ENCODE results near the gene GNAZ. TPM values are rescaled to one million over a fixed set of nuclear protein-coding genes. Genes with fewer than 3 reads are reported as not detected.
A peak's percentile ranks its signal among the peaks of the same experiment; 100 is the strongest.

The GNAZ gene
- polyA plus RNA-seq, 3 donors from 2014 or later = 0.50 to 0.96 TPM; not detected in 1

GRCh38 chr22:23091760-23092159 is 21.4 kb downstream of the GNAZ start:
- no peak for DNase-seq
- H3K4me3 Mint-ChIP-seq = no peak overlapping the region
- no peaks in the 10 kb centered on the region for H3K9me3 Mint-ChIP-seq
- H3K27me3 Mint-ChIP-seq (ENCODE audit: low read depth in 3 of 3) = peaks cover 0 to 3% (median 1%) of the 10 kb centered on the region in 3 donors
- peaks cover 19 to 20% of the 10 kb centered on the region in 2 donors for H3K4me1 Mint-ChIP-seq
- H3K27ac Mint-ChIP-seq = no peak overlapping the region
- no peaks in the 10 kb centered on the region for H3K36me3 Mint-ChIP-seq

DNA sequence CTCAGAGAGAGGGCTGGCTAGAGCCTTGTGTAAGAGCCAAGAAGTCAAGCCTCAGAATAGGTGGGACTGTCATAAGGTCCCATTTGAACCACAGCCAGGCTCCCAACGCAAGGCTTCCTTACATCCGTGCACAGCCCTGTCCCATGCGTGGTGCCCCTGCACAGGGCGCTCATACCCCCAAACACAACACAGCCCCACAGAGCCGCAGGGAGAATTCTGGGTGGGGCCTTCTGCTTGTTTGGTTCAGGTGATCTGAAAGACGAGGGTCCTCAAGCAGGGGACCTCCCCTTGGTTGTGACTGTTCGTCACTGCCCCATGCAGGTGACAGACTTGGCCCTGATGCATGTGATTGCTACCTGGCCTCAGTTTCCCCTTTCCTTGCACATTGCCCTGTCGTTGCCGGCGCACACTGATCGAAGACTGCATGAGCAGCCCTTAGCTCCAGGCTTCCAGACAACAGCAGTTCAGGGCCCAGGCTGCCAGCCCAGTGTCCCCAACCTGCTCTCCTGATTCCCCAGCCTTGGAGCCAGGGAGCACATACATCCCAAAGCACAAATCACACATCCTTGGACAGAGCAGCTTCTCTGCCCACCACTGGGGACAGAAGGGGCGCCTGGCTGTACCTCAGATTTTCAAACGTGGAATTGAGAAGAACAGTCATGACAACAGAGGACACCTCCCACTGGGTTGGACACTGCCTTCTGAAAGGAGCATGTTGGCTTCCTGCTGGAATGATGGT is 22.1 kb downstream of the GNAZ start:
- H3K9me3 Mint-ChIP-seq = no peaks in the 10 kb centered on the region
- H3K36me3 Mint-ChIP-seq = no peaks in the 10 kb centered on the region
- no peak overlapping the region for H3K27ac Mint-ChIP-seq
- no peak for DNase-seq
- H3K27me3 Mint-ChIP-seq (ENCODE audit: low read depth in 3 of 3) = peaks cover 0 to 3% (median 1%) of the 10 kb centered on the region in 3 donors
- no peak overlapping the region for H3K4me3 Mint-ChIP-seq
- peaks cover 17 to 18% of the 10 kb centered on the region in 2 donors for H3K4me1 Mint-ChIP-seq

GRCh38 chr22:23093051-23093788 is 22.9 kb downstream of the GNAZ start:
- Mint-ChIP-seq H3K27me3 (ENCODE audit: low read depth in 3 of 3) (peaks cover 0 to 3% (median 1%) of the 10 kb centered on the region in 3 donors), H3K9me3 (no peaks in the 10 kb centered on the region), H3K27ac (no peak overlapping the region), H3K4me1 (peaks cover 9% of the 10 kb centered on the region in 2 donors), H3K36me3 (no peaks in the 10 kb centered on the region), H3K4me3 (no peak overlapping the region)
- DNase-seq = no peak

- Mint-ChIP-seq H3K9me3 (no peaks in the 10 kb centered on the region), H3K36me3 (no peaks in the 10 kb centered on the region), H3K4me3 (no peak overlapping the region), H3K4me1 (peaks cover 0 to 1% of the 10 kb centered on the region in 2 donors), H3K27ac (no peak overlapping the region), H3K27me3 (ENCODE audit: low read depth in 3 of 3) (peaks cover 0 to 3% (median 1%) of the 10 kb centered on the region in 3 donors)
- DNase-seq = no peak
Observed at GRCh38 chr22:23094260-23094659, 23.9 kb downstream of the GNAZ start.

GRCh38 chr22:23094695-23095681 is 24.7 kb downstream of the GNAZ start:
- Mint-ChIP-seq H3K4me3 (no peak overlapping the region), H3K36me3 (no peaks in the 10 kb centered on the region), H3K27ac (peak overlapping the region in 1 of 6 donors; percentile 28), H3K27me3 (ENCODE audit: low read depth in 3 of 3) (peaks cover 0 to 1% (median 0%) of the 10 kb centered on the region in 3 donors), H3K9me3 (no peaks in the 10 kb centered on the region), H3K4me1 (no peaks in the 10 kb centered on the region)
- no peak for DNase-seq

- no peak overlapping the region for H3K4me3 Mint-ChIP-seq
- peaks cover 0 to 1% (median 0%) of the 10 kb centered on the region in 3 donors for H3K27me3 Mint-ChIP-seq (ENCODE audit: low read depth in 3 of 3)
- no peaks in the 10 kb centered on the region for H3K4me1 Mint-ChIP-seq
- H3K36me3 Mint-ChIP-seq = no peaks in the 10 kb centered on the region
- no peak for DNase-seq
- H3K9me3 Mint-ChIP-seq = no peaks in the 10 kb centered on the region
- no peak overlapping the region for H3K27ac Mint-ChIP-seq
Observed at GRCh38 chr22:23095733-23096342, 25.5 kb downstream of the GNAZ start.

GRCh38 chr22:23097412-23098229 is 27.3 kb downstream of the GNAZ start:
- Mint-ChIP-seq H3K4me3 (no peak overlapping the region), H3K4me1 (no peaks in the 10 kb centered on the region), H3K9me3 (no peaks in the 10 kb centered on the region), H3K36me3 (no peaks in the 10 kb centered on the region), H3K27me3 (ENCODE audit: low read depth in 3 of 3) (peaks cover 0 to 1% (median 0%) of the 10 kb centered on the region in 3 donors), H3K27ac (peak overlapping the region in 1 of 6 donors; percentile 17)
- no peak for DNase-seq

- no peak for DNase-seq
- no peak overlapping the region for H3K4me3 Mint-ChIP-seq
- peaks cover 0 to 1% (median 0%) of the 10 kb centered on the region in 3 donors for H3K27me3 Mint-ChIP-seq (ENCODE audit: low read depth in 3 of 3)
- no peaks in the 10 kb centered on the region for H3K9me3 Mint-ChIP-seq
- H3K27ac Mint-ChIP-seq = peak overlapping the region in 1 of 6 donors; percentile 17
- no peaks in the 10 kb centered on the region for H3K36me3 Mint-ChIP-seq
- H3K4me1 Mint-ChIP-seq = no peaks in the 10 kb centered on the region
Observed at GRCh38 chr22:23098230-23098705, 27.9 kb downstream of the GNAZ start.

DNA sequence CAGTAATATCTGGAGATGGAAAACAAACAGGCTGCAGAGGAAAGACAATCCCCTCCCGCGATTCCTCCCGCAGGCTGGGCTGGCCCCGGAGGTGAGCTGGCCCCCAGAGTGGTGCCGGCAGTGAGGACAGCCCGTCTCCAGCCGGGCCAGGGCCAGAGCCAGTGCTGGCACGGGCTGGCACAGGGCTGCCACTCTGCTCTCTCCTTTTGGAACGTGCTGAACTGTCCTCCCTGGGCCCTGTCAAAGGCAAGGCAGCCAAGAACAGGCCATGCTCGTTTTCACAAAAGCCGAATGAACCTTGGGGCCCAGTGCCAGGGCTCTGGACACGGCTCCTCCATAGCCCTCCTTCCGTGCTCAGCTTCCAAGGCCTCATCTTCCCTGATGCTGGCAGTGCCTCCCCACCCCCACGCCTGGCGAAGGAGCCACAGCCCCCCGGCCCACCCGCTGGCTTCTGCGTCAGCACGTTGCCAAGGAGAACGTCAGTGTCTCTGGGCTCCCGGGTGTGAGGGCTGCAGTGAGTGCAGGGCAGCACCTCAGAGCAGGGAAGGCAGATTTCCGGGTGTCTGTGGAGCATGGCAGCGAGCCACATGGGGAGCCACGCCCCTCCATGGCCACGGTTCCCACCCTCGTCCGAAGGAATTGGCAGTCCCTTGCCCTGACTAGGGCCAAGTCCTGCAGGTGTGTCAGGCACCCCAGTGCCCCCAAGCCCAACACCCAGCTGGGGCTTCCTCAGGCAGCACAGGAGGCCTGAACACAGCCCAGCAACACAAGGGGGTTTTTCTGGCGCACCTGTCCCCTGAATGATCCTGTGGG is 28.6 kb downstream of the GNAZ start:
- no peak overlapping the region for H3K27ac Mint-ChIP-seq
- no peaks in the 10 kb centered on the region for H3K36me3 Mint-ChIP-seq
- H3K27me3 Mint-ChIP-seq (ENCODE audit: low read depth in 3 of 3) = peaks cover 0 to under 1% (median 0%) of the 10 kb centered on the region in 3 donors
- no peaks in the 10 kb centered on the region for H3K4me1 Mint-ChIP-seq
- no peak for DNase-seq
- H3K4me3 Mint-ChIP-seq = no peak overlapping the region
- H3K9me3 Mint-ChIP-seq = no peaks in the 10 kb centered on the region

DNA sequence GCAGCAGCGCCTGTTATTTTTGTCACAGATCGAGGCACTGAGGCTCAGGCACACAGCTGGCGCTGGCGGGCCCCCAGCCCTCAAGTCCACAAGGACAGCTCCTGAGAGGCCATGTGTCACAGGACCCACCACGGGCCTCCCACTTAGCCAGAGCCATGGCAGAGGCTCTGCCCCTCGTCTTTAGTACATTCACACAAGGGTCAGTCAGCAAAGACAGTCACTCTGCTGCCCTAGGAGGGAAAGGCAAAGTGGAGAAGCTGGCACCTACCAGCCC is 29.1 kb downstream of the GNAZ start:
- H3K27ac Mint-ChIP-seq = no peak overlapping the region
- DNase-seq = no peak
- no peaks in the 10 kb centered on the region for H3K9me3 Mint-ChIP-seq
- H3K36me3 Mint-ChIP-seq = no peaks in the 10 kb centered on the region
- no peak overlapping the region for H3K4me3 Mint-ChIP-seq
- H3K4me1 Mint-ChIP-seq = no peaks in the 10 kb centered on the region
- no peaks in the 10 kb centered on the region for H3K27me3 Mint-ChIP-seq (ENCODE audit: low read depth in 3 of 3)

DNA sequence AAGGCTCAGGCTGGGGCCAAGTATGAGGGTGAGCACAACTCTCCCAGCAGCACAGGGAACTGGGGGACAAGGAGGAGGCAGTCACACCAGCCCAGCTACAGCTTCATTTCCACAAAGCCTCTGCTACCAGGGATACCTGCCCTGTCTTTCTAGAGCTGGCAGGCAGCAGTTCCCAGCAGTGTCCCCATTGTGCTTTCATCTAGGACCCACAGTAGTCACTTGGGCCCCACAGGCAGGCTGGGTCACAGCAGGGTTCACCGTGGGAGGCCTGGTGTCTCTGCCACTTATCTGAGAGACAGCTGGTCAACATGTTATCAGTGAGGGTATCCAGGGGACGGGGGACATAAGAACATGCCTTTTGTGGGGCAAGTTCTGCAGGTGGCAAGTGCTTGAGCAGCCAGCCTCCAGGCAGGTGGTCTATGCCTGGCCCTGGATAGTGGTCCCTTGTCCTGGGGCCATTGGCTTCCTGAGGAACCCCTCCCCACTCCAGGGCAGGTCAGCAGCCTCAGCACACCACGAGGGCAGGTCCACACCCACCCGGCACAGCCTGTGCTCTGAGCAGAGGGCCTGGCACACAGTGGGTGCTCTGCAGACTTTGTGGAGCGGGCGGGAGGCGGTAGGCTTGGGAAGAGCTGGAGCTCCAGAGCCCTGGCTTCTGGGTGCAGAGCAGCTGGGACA is 29.9 kb downstream of the GNAZ start:
- no peak for DNase-seq
- Mint-ChIP-seq H3K27me3 (ENCODE audit: low read depth in 3 of 3) (peaks cover 0 to under 1% (median 0%) of the 10 kb centered on the region in 3 donors), H3K36me3 (no peaks in the 10 kb centered on the region), H3K4me1 (no peaks in the 10 kb centered on the region), H3K4me3 (no peak overlapping the region), H3K27ac (no peak overlapping the region), H3K9me3 (no peaks in the 10 kb centered on the region)

DNA sequence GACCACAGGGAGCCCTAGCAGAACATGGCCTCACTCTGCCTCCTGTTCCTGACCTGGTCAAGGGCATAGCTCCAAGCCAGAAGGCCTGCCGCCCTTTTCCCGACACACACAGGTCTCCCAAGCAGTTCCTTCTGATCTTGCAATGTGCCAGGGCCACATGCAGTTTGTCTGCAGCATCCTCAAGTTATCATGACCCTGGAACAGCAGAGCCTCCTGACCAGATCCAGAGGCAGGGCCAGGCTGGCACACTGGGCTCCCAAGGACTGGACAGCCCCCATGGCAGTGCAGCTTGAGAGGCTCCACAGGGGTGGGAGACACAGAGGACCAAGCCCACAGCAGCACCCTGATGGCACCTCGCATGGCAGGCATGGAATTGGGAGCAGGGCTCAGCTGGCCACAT is 31.2 kb downstream of the GNAZ start:
- Mint-ChIP-seq H3K27ac (peak overlapping the region in 1 of 6 donors; percentile 61), H3K9me3 (no peaks in the 10 kb centered on the region), H3K27me3 (ENCODE audit: low read depth in 3 of 3) (peaks cover 0 to 1% (median 0%) of the 10 kb centered on the region in 3 donors), H3K4me3 (no peak overlapping the region), H3K36me3 (no peaks in the 10 kb centered on the region), H3K4me1 (no peaks in the 10 kb centered on the region)
- DNase-seq = no peak

Data from immature natural killer cell (primary cell).